Liver (tissue), 3 donors: ENCODE results near the gene DCAKD.

Experiments used
- CTCF ChIP-seq: fragments of 150-350 bp; IDR thresholded peaks from 2 replicates; pipeline ENCODE4 v1.5.1; 2017; ENCODE audit warnings: improper control_type of control experiment, low read depth, low read length; ENCODE audit not compliant: missing input control
- MAX ChIP-seq: IDR thresholded peaks from 2 replicates; pipeline ENCODE4 v1.6.1; 2016; ENCODE audit warnings: antibody characterized with exemption
- RAD21 ChIP-seq, 2 donors: IDR thresholded peaks; 2 replicates each; pipeline ENCODE4 v1.6.1; 2016; ENCODE audit warnings: antibody characterized with exemption in 2 of 2, mild to moderate bottlenecking in 2 of 2
- donor health status: healthy.
- donor health status: healthy.

- TF ChIP-seq CTCF, result no peak
- TF ChIP-seq MAX, result no peak
- TF ChIP-seq RAD21 (IDR thresholded peaks at IDR 0.05), result no peak
Measured at GRCh38 chr17:45029758-45030423, 21.5 kb downstream of the DCAKD start.
